Activated T-cell treated with anti-CD3 and anti-CD28 coated beads, Interleukin-2, amount 50 U/mL, for 24 hours (primary cell): Measurements from ENCODE around the gene CEACAM20.
"Not testable (repeated sequence)": the region's sequence is repeated elsewhere in the genome, so short reads cannot be mapped to it uniquely, and the experiment has no call there.

Source experiments
- DNase-seq: peaks from one replicate; pipeline ENCODE4 v3.0.0-alpha.2; 2020
- H3K27ac Mint-ChIP-seq: 2 replicates; pipeline ENCODE4 v1.8.0; 2020; ENCODE audit warnings: mild to moderate bottlenecking, mixed read lengths
- H3K27me3 Mint-ChIP-seq: 2 replicates; pipeline ENCODE4 v1.8.0; 2020; ENCODE audit warnings: mixed read lengths
- H3K36me3 Mint-ChIP-seq: 2 replicates; pipeline ENCODE4 v1.8.0; 2020; ENCODE audit warnings: low read depth, mixed read lengths
- H3K4me1 Mint-ChIP-seq: 2 replicates; pipeline ENCODE4 v1.8.0; 2020; ENCODE audit warnings: low read depth, mixed read lengths
- H3K4me3 Mint-ChIP-seq: 2 replicates; pipeline ENCODE4 v1.8.0; 2020; ENCODE audit warnings: mild to moderate bottlenecking, moderate library complexity, mixed read lengths
- H3K9me3 Mint-ChIP-seq: 2 replicates; pipeline ENCODE4 v1.8.0; 2020; ENCODE audit warnings: mixed read lengths

CEACAM20 gene

GRCh38 chr19:44476559-44477408 lies 52.7 kb downstream of the CEACAM20 start:
- no peaks in the 10 kb centered on the region for H3K4me1 Mint-ChIP-seq
- H3K9me3 Mint-ChIP-seq, result peaks cover 84% of the 10 kb centered on the region
- H3K36me3 Mint-ChIP-seq, result peaks cover 100% of the 10 kb centered on the region
- H3K27me3 Mint-ChIP-seq, result no peaks in the 10 kb centered on the region
- no peak for DNase-seq
- H3K27ac Mint-ChIP-seq, result no peak overlapping the region
- no peak overlapping the region for H3K4me3 Mint-ChIP-seq

GRCh38 chr19:44468730-44469129 lies 60.7 kb downstream of the CEACAM20 start:
- not testable (repeated sequence) for H3K4me1 Mint-ChIP-seq, H3K4me3 Mint-ChIP-seq, H3K27me3 Mint-ChIP-seq, H3K27ac Mint-ChIP-seq, DNase-seq
- Mint-ChIP-seq H3K9me3 (peaks cover 80% of the 10 kb centered on the region), H3K36me3 (peaks cover 73% of the 10 kb centered on the region)

GRCh38 chr19:44462600-44463286 lies 66.7 kb downstream of the CEACAM20 start:
- not testable (repeated sequence) for H3K4me3 Mint-ChIP-seq, H3K4me1 Mint-ChIP-seq, H3K27ac Mint-ChIP-seq, H3K27me3 Mint-ChIP-seq, DNase-seq
- H3K36me3 Mint-ChIP-seq, result peaks cover 30% of the 10 kb centered on the region
- peaks cover 60% of the 10 kb centered on the region for H3K9me3 Mint-ChIP-seq
